Caki2 (cell line): Measurements from ENCODE around the gene KLK5. TPM values are rescaled to one million over a fixed set of nuclear protein-coding genes. Genes with fewer than 3 reads are reported as not detected.
A peak's percentile ranks its signal among the peaks of the same experiment; 100 is the strongest.
"Not testable (repeated sequence)": the region's sequence is repeated elsewhere in the genome, so short reads cannot be mapped to it uniquely, and the experiment has no call there.

Source experiments
- DNase-seq: peaks from one replicate; pipeline ENCODE4 v3.0.0-alpha.2; 2015; ENCODE audit warnings: low read depth
- in situ Hi-C: cut with HindIII; loops from 2 replicates; pipeline ENCODE4 v1.10.0; 2016; ENCODE audit warnings: low sequenced_read_pairs, low pct_unique_long_range_greater_than_20kb, mixed read lengths
- total RNA-seq: library from RNA; depleted of rRNA; stranded (reverse); fragments of >200 nt; shearing (Covaris generic); gene quantifications from 2 replicates; pipeline ENCODE4 v1.2.3, GENCODE V29; 2014; ENCODE audit warnings: low replicate concordance

Gene KLK5
- total RNA-seq, 1 experiment from 2014 or later: not detected

DNA sequence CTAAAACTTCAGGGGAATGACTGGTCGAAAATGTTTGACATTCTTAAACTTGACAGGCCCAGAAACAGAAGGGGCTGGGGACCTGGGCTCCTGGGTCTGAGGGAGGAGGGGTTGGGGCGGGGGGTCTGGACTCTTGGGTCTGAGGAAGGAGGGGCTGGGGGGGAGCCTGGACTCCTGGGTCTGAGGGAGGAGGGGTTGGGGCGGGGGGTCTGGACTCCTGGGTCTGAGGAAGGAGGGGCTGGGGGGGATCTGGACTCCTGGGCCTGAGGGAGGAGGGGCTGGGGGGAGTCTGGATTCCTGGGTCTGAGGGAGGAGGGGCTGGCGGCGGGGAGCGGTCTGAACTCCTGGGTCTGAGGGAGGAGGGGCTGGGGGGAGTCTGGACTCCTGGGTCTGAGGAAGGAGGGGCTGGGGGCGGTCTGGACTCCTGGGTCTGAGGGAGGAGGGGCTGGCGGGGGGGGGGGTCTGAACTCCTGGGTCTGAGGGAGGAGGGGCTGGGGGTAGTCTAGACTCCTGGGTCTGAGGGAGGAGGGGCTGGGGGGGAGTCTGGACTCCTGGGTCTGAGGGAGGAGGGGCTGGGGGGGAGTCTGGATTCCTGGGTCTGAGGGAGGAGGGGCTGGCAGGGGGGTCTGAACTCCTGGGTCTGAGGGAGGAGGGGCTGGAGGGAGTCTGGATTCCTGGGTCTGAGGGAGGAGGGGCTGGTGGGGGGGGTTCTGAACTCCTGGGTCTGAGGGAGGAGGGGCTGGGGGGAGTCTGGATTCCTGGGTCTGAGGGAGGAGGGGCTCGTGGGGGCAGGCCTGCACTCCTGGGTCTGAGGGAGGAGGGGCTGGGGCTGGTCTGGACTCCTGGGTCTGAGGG is 22.1 kb upstream of the KLK5 start:
- DNase-seq: no peak
- in situ Hi-C loops: no loop called here

DNA sequence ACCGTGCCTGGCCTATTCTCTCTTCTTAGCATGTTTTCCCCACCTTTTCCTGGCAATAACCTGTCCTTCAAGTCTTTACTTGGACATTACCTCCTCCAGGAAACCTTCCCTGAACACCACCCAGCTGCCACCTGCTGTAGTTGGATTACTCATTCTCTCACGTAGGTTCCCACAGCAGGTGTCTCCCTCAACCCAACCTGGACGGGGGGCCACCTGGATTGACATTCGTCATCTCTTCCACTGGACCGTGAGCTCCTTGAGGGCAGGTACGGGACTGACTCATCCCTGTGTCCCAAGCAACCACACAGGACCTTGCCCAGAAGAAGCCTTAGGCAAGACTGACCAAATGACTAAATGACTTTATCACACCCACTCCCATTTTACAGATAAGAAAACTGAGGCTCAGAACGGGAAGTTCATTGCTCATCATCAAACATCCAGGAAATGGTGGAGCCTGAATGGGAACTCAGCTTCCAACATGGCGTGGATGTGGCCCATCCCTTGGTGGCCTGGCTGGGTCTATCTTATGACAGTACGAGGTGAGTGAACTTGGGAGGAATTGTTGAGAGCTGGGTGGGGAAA is 20.0 kb upstream of the KLK5 start:
- DNase-seq: no peak
- in situ Hi-C loops: no loop called here

DNA sequence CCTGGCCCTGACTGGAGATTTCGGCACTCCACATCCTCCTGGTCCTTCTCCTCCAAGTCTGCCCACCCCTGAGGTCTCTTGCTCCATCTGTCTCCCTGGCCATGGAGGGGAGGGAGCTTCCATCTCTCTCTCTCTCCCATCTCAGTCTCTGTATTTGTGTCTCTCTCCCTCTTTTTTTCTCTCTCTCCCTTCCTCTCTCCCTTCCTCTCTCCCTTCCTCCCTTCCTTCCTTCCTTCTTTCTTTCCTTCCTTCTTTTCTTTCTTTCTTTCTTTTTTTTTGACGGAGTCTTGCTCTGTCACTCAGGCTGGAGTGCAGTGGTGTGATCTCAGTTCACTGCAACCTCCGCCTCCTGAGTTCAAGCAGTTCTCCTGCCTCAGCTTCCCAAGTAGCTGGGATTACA is 17.0 kb upstream of the KLK5 start:
- in situ Hi-C loops, DNase-seq: not testable (repeated sequence)

DNA sequence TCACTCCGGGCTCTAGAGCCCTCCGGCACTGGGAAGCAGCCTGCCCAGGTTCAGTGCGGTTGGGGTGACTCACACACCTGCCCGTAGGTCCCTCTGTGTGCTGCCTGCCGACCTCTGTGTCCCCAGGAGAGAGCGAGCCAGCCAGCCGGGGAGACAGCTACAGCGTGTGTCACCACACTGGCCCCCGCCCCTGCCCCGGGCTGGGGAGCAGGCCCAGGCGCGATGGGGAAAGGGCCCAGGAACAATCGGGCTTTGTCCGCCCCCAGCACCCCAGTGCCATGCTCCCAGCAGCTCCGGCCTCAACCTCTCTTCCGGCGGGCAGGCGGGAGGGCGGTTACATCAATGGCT is 16.5 kb upstream of the KLK5 start, which contains the start of gene KLK6:
TSS of gene KLK6 (minus strand) at position 179 of the 348 bp plus-strand sequence. CDS start 1,487 bp downstream, outside the sequence.
- in situ Hi-C loops: no loop called here
- no peak for DNase-seq

DNA sequence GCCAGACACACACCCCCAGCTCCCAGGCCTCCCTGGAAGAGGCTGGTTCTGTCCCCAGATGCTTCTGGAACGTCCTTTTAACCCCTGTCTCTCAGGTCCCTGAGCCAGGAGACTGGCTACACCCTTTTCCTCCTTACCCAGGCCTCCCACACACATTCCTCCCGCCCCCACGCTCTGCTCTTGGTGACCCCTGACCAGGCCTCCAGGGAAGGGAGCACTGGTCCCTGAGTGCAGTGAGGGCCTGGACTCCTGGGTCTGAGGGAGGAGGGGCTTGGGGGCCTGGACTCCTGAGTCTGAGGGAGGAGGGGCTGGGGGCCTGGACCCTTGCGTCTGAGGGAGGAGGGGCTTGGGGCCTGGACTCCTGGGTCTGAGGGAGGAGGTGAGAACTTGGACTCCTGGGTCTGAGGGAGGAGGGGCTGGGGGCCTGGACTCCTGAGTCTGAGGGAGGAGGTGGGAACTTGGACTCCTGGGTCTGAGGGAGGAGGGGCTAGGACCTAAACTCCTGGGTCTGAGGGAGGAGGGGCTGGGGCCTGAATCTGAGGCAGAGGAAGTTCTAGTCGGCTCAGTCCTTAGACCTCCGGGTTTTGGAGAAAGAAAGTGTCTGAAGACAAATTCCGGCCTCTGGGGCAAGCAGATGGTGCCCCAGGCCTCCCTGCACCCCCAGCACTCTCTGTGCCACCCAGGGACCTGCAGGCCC is 16.0 kb upstream of the KLK5 start:
- in situ Hi-C loops: no loop called here
- no peak for DNase-seq

DNA sequence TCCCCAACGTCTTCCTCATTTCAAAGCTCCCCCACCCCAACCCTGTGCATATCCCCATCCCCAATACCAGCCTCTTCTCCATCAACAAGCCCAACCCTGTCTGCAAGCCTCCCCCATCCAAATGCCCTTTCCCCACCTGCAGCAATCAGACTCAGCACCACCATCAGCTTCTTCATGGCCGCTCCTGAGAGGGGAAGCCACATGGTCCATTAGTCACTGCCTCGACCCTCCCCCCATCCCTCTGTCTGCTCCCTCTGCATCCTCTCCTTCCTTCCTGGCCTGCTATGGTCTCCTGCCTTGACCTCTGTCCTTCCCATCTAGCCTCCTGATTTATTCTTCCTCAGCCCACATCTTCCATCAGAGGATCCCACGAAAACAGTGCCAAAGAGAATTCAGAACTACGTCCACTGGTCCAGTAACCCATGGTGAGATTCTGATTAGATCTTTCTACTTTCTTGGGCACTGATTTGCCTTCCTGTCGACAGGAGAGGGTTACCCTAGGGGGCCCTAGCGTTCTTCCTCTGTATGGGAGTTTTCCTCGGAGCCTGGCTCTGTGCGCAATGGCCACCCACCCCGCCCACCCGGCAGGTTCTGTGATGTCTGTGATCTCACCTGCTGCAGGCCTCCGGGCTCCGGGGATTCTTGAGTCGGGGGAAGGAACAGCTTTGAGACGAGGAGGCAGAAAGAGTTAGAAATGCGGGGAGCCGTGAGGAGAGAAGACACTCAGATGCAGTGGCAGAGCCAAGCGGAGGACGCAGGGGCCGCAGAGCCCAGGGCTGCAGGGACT is 15.3 kb upstream of the KLK5 start:
- in situ Hi-C loops: no loop called here
- no peak for DNase-seq

DNA sequence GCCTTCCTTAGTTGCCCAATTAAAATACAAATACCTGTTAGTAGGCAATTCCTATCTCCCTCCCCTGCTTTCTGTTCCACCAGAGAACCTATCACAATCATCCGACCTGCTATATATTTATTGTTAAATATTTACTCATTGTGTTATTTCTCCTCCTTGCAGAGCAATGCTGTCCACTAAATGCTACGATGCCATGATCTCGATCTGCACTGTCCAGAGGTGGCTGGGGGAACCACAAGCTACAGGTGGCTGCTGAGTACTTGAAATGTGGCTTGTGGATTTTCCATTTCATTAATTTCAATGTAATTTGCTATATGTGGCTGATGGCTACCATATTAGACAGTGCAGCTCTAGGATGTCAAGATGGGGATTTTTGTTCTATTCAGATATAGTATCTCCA is 11.4 kb upstream of the KLK5 start:
- in situ Hi-C loops: no loop called here
- no peak for DNase-seq

DNA sequence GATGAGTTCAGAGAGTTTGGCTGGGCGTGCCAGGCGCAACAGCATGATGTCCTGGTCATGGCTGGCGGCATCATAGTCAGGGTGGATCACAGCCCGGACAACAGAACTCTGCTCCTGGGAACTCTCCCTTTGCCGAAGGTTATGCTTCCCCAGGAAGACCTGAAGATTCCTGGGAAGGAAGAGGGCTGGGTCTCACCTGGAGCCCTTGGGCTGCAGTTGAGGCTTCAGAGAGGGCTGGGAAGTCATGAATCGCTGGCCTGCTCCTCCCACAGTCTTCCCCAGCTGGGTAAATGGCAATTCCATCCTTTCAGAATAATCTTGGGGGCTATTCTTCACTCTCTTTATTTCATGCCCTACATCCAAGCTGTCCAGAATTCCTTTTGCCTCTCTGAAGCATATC is 10.5 kb upstream of the KLK5 start:
- no peak for DNase-seq
- in situ Hi-C loops: no loop called here

DNA sequence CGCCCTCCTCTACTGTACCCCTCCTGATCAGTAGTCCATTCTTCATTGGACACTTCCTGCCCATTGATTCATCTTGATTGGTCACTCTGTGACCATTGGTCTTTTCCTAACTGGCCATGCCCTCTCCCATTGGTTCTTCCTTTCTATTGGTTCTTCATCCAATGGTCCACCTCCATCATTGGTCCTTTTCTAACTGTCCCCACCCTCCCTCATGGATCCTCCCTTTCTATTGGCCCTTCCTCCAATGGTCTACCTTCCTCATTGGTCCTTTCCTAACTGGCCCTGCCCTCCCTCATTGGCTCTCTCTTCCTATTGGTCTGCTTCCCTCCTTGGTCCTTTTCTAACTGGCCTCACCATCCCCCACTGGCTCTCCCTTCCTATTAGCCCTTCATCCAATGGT is 9.4 kb upstream of the KLK5 start:
- peak; percentile 12 for DNase-seq
- in situ Hi-C loops: no loop called here

DNA sequence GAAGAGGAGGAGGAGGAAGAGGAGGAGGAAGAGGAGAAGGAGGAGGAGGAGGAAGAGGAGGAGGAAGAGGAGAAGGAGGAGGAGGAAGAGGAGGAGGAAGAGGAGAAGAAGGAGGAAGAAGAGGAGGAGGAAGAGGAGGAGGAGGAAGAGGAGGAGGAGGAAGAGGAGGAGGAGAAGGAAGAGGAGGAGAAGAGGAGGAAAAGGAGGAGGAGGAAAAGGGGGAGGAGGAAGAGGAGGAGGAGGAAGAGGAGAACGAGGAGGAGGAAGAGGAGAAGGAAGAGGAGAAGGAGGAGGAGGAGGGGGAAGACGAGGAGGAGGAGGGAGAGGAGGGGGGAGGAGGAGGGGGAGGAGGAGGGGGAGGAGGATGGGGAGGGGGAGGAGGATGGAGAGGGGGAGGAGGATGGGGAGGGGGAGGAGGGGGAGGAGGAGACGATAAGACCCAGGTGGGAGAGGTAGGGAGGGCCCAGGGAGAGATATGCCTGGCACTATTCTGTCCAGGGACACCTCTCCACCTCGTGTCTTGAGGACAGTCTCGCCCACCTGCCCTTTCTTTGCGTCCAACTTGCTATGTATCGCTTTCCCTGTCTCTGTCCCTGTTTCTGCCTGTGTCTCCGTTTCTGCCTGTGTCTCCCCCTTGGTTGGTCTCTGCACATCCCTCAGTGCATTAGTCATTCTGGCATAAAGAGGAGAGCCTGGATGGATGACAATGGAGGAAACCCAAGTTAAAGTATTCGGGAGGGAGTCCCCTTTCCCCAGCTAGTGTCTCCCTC is 7.1 kb upstream of the KLK5 start:
- in situ Hi-C loops: no loop called here
- no peak for DNase-seq

DNA sequence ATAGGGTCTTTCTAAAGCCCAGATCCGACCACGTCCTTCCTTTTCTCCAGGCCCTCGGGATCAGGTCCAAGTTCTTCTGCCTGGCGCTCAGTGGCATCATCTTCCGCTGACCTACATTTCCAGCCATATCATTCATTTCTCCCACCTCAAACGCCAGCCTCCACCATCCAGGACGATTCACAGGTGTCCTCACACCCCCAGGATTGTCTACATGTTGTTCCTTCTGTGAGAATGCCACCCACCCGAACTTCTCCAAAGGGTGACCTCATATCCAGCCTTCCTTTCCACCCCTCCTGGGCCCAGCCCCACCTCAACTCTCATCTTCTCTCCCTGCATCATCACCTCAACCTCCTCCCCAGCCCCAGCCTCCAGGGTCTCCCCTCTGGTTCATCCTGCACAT is 4.7 kb upstream of the KLK5 start:
- in situ Hi-C loops: no loop called here
- no peak for DNase-seq

DNA sequence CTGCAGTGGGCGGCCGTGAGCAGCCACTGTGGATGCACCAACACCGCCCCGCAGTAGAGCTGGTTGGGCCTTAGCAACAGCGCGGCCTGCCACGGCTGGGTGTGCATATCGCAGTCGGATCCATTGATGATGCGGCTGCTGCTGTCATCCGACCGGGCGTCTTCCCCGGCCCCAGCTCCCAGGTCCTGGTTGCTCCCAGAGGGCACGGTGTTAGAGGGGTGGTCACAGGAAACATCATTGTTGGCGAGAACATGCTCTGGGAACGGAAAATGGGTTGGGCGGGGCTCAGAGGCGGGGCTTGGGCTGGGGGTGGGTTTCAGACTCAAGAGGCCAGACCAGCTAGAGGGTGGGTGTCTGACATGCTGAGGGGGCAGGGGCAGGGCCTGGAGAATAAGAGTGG is 3.0 kb downstream of the KLK5 start:
- in situ Hi-C loops: no loop called here
- DNase-seq: no peak

DNA sequence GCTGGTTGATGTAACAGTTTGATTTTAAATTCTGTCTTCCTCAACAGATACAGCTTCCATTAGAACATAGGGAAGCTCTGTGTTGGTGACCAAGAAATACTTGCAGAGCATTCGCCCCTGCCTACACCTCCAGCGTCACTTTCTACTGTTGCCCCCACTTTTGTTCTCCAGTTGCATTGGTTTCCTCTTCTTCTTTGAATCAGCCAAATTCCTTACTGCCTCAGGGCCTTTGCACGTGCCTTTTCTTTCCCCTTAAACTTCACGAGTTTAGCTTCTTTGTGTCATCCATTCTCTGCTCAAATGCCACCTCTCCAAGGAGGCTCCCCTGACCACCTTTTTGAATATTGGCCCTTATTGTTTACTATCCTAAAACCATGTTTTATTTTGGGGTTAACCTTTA is 5.7 kb downstream of the KLK5 start:
- DNase-seq: no peak
- in situ Hi-C loops: no loop called here

DNA sequence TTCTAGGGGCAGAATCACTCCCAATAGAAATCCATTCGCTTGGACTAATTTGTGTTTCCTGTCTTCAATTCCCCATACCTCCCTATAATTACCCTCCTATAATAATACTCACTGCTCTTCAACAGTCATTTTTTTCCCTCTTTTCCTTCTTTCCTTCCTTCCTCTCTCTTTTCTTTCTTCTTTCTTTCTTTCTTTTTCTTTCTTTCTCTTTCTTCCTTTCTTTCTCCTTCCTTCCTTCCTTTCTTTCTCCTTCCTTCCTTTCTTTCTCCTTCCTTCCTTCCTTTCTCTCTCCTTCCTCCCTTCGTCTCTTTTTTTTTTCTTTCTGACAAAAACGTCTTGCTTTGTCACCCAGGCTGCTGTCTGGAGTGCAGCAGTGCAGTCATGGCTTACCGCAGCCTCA is 8.0 kb downstream of the KLK5 start:
- in situ Hi-C loops: no loop called here
- no peak for DNase-seq

DNA sequence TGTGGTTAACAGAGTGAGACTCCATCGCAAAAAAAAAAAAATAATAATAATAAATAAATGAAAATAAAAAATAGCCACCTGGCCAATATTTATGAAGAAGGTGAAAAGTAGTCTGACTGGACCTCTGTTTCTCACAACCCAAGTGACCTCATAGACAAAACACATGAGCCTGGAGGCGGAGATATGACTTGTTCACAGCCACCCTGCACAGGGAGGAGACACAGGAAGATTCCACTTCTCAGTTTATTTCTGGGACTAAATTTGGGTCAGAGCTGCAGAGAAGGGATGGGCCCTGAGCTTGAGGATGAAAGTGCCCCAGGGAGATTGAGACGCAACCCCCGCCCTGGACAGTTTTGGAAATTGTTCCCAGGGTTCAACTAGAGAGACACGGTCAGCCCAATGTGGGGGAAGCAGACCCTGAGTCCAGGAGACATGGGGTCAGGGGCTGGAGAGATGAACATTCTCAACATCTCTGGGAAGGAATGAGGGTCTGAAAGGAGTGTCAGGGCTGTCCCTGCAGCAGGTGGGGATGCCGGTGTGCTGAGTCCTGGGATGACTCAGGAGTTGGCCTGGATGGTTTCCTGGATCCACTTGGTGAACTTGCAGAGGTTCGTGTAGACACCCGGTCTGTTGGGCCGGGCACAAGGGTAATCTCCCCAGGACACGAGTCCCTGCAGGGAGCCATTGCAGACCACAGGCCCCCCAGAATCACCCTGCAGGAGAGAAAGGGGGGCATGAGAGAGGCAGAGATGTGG is 9.6 kb downstream of the KLK5 start:
- no peak for DNase-seq
- in situ Hi-C loops: no loop called here

DNA sequence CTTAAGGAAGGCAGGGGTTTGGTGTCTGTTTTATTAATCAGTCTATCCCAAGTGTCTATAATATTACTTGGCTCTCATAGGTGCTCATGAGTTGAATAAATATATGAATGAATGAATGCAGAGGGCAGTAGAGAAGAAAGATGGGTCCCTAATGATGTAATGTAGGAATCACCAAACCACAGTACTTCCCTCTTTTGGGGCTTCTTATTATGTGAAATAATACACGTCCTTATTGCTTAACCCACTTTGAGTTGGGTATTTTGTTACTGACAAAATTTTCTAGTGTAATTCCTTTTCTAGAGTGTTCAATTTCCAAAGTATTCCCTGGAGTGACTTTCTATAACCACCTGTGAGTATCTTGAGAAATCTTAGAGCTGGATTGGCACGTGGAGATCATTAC is 13.2 kb downstream of the KLK5 start:
- in situ Hi-C loops: no loop called here
- no peak for DNase-seq

DNA sequence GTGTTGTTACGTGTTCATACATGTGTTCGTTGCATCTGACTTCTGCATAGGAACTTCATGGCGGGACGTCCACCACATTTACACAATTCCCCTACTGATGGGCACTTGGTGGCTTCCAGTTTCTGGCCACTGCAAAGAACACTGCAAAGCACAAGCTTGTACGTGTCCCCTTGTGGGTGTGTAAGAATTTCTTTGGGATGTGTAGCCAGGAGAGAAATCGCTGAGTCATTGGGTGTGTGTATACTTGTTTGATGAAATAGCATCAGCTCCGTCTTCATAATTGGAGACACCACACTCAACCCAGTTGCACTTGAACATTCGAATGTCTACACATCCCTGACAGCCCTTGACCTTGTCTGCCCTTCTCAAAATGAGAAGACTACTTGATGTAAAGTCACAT is 19.2 kb downstream of the KLK5 start:
- peak; percentile 49 for DNase-seq
- in situ Hi-C loops: no loop called here
